HT1080 (cell line): ENCODE results near the gene SHQ1. TPM values are rescaled to one million over a fixed set of nuclear protein-coding genes. Genes with fewer than 3 reads are reported as not detected.

Source experiments
- DNase-seq: peaks from one replicate; pipeline ENCODE4 v3.0.0-alpha.2; 2015; ENCODE audit warnings: low read depth
- polyA plus RNA-seq, 2 experiments: library from polyadenylated mRNA; depleted of rRNA; stranded (reverse); fragments of >200 nt; gene quantifications; 2 replicates each; pipeline ENCODE4 v1.2.3, GENCODE V29; 2015
- total RNA-seq: library from RNA; depleted of rRNA; stranded (reverse); fragments of >200 nt; shearing (Covaris generic); gene quantifications from 2 replicates; pipeline ENCODE4 v1.2.3, GENCODE V29; 2014; rRNA removed

The SHQ1 gene
- total RNA-seq = 32.3 and 40.4 TPM in 2 replicates
- polyA plus RNA-seq (2015; cell fraction: cytosol; rRNA removed) = 23.6 and 27.2 TPM in 2 replicates
- 26.4 and 31.2 TPM in 2 replicates for polyA plus RNA-seq (2015; cell fraction: nucleus; rRNA removed)

DNA sequence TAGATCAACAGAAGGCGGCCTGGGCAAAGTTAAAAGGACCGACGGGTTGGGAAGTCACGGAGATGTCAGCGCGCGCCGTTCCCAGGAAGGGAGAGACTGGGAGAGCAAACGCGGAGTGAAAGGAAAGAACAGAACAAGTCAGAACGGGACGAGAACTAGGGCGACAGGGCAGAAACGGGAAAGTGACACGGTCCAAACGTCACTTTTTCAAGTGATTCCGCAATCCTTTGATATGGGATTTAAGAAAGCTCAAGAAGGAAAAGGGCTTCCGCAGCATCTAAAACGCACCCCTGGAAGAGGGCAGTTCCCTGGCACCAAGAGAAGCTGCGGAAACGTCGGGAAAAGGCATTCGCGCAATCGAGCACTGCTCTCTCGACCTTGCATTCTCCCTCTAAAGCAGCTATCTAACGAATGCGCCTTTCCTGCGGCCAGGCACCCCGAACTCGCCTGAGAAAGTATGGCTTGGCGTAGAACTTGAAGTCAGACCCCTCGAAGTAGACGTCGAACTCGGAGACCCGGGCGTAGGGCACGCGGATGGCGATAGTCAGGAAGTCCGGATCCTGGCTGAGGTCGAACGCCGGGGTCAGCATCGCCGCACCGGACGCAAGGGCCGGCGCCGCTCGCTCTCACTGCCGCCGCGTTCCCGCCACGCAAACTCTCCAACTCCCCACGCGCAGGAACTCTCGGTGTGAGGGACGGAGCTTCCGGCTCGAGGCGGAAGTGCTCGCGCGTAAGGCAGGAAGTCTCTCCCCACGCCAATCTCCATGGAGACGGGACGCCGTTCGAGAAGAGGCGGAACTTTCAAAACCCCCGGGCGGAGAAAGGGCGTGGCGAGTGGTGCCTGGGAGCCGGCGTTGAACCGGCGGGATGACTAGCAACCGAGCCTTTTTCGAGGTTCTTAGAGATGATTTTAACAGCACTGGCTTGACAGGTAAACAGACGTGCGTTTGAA lies at the start of gene SHQ1:
Gene SHQ1 (minus strand): TSS at position 695 of the 952 bp plus-strand sequence. CDS start 105 bp downstream, at position 590.
- DNase-seq = peak; percentile 92

- no peak for DNase-seq
Observed at GRCh38 chr3:72897758-72898007, 49.4 kb upstream of the SHQ1 start.

GRCh38 chr3:72896996-72897757 lies 48.9 kb upstream of the SHQ1 start:
- no peak for DNase-seq

- no peak for DNase-seq
Observed at GRCh38 chr3:72894976-72895552, 46.8 kb upstream of the SHQ1 start.

- DNase-seq = peak; percentile 42
Observed at GRCh38 chr3:72892870-72893269, 44.6 kb upstream of the SHQ1 start.

DNA sequence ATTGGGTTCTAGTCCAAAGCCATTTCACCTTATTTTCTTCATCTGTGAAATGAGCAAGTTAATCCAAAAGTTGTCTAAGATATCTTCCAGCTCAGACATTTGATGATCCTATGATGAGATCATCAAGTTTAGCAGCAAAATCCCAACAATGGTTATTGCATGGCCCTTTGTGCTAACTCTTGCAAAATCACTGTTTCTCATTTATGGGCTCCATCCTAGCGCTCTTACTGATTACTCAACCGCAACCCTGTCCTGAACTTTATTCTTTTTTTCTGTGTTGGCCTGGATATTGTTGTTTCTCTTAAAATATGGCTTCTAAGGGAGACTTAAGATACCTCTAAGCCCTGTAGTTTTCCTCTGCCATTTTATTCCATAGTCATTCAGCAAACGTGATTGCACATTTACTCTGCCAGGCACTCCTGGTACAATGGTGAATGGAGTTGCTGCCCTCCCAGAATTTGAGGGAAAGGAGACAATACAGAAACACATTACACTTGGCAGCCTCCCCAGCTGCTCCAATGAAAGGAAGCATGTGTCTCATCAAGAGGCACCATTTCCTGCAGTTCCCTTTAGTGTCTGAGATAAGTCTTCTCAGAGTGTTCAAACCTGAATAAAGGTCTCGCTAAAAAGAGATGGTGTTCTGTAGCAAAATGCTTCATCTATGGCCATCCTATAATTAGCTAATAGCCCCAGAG lies 44.0 kb upstream of the SHQ1 start:
- DNase-seq = peak; percentile 74

GRCh38 chr3:72891053-72891855 lies 43.0 kb upstream of the SHQ1 start:
- DNase-seq = peak; percentile 94

DNA sequence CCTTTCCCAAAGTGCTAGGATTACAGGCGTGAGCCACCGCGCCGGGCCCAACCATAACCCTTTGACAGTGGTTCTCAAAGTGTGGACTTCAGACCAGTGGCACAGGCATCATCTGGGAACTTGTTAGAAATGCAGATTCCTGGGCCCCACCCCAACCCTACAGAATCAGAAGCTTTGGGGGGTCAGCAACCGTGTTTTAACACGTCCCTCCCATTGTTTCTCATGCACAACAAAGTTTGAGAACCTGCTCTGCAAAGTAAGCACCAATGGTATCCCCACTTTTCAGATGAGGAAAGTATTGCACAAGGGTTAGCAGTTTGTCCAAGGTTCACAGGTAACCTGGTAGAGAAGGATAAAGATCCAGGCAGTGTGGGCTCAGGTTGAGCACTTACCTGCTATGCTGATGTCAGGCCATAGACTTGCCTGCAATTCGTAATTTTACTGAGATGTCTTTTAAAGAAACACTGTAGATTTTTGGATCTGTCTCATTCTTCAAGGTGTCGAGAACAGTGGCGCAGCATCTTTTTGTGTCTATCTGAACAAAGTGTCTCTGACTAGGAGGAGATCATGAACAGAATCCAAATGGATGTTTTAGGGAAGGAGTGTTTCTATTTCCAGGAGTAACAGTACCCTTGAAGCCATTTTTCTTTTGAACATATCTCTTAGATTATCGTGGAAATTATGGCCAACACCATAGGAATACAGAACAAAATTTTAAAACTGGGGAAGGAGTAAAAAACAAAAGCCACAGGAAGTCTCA lies 42.1 kb upstream of the SHQ1 start:
- DNase-seq = no peak

DNA sequence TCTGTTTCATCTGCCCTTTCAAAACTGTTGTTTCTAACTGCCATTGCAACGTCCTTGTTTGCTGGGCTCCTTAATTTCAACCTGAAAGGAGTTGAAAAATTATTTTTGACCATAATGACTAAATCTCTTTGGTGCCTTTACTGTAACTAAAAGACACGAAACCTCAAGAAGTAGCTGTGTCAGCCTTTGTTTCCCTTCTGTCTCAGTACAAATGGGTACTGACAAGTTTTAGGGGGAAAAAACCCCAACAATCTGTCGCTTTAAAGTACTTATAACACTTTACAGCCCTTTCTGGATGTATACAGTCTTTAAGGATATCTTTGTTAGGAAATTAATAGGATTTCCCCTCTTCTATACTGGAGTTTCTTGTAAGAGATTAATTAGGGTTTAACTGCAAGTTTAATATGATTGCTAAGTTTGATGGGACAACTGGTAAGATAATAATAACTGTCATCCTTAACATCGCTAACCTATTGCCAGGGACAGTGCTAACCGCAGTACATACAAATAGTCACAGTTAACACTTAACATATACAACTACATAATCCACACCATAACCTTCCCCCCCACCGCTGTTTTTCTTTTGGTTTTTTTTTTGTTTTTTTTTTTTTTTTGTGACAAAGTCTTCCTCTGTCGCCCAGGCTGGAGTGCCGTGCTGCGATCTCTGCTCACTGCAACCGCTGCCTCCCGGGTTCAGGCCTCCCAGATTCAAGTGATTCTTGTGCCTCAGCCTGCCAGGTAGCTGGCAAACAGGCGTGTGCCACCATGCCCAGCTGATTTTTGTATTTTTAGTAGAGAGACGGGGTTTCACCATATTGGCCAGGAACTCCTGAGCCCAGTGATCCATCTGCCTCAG lies 41.3 kb upstream of the SHQ1 start:
- no peak for DNase-seq

DNA sequence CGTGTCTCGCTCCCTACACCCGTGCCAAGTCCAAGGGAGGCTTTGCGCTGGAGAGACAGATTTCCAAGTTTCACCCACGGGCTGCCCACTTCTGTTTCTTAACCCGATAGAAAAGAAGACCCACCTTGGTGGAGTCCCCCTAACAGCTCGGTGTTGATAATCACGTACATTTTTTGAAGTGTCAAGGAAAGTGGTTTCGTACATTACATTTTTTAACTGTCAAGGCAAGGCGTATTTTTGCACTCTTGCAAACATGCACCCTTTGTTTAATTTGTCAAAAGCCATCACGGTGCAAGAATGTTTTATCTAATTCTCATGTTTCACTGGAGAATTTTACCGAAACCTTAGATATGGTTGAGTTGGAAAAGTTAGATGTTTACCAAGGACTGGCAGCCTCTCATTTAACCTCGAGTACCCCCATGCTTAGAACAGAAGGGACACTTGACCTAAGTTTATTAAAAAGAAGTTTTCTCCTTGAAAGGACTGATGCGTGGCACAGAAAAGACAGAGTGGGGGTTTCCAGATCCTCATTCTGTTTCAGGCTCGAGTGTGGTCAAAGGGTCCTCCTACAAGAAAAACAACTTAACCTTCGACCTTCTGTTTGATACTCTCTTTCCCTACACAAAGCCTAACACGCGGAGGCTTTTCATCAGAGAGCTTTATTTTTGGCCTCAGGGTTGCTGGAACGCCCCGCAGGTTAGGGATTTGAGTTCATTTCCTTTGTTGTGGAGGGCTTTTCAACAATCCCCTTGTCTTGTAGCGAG lies 40.5 kb upstream of the SHQ1 start:
- DNase-seq = peak; percentile 14

GRCh38 chr3:72887705-72888545 lies 39.7 kb upstream of the SHQ1 start, which contains the start of gene GXYLT2:
Gene GXYLT2 (plus strand): TSS chr3:72888046. CDS start chr3:72888234, 188 bp downstream.
- peak; percentile 84 for DNase-seq

- DNase-seq = no peak
Observed at GRCh38 chr3:72887343-72887704, 39.1 kb upstream of the SHQ1 start.

GRCh38 chr3:72872183-72872582 lies 23.9 kb upstream of the SHQ1 start:
- no peak for DNase-seq

- no peak for DNase-seq
Observed at GRCh38 chr3:72862314-72863090, 14.3 kb upstream of the SHQ1 start.

GRCh38 chr3:72860846-72861245 lies 12.6 kb upstream of the SHQ1 start:
- no peak for DNase-seq

DNA sequence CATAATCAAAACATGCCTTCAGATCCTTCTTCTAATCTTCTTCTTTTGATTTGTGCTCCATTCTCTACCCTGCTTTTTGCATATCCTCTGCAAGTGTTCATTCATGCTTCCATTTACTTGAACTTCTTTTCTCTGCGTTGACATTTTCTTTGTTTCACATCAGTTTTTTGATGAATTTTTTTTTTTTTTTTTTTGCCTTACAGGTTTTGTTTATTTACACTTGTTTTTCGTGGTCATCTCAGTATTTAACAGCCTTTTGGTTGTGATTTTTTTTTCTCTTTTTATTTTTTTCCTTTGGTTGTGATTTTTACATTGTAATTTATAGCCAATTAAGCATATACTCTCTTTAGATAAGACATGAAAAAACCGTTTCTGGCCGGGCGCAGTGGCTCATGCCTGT lies 11.8 kb upstream of the SHQ1 start:
- no peak for DNase-seq
